ENCODE measurements around the gene RPS2. TPM values are rescaled to one million over a fixed set of nuclear protein-coding genes. Genes with fewer than 3 reads are reported as not detected.
"Not testable (repeated sequence)": the region's sequence is repeated elsewhere in the genome, so short reads cannot be mapped to it uniquely, and the experiment has no call there.

RPS2 gene
- total RNA-seq, 1 donor from 2014 or later = 2,011 TPM

GRCh38 chr16:1965396-1966001, 873 bp upstream of the RPS2 start:
- no peak for DNase-seq (ENCODE audit: low read depth in 2 of 2)

GRCh38 chr16:1963806-1964505, 670 bp downstream of the RPS2 start:
- peak; percentile 47 to 68 for DNase-seq (ENCODE audit: low read depth in 2 of 2)

- not testable (repeated sequence) for DNase-seq (ENCODE audit: low read depth in 2 of 2)
Observed at GRCh38 chr16:1962161-1963153, 2.2 kb downstream of the RPS2 start.

DNA sequence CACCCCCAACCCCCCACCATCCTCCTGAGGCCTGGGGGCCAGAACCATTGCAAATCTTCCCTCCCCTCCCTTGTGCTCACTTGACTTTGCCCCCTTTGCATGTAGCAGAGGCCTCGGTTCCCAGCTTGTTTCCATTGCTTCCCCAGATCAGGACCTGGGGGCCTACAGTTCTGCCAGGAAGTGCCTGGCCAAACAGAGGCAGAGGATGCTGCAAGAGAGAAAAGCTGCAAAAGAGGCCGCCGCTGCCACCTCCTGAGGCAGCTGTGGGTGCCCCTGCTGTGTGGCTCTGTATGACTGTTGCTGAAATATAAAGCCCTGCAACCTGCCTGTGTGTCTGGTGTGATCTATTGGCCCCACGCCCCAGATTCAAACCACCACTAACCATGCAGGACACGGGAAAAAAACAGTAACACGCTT, 3.0 kb downstream of the RPS2 start:
- no peak for DNase-seq (ENCODE audit: low read depth in 2 of 2)

DNA sequence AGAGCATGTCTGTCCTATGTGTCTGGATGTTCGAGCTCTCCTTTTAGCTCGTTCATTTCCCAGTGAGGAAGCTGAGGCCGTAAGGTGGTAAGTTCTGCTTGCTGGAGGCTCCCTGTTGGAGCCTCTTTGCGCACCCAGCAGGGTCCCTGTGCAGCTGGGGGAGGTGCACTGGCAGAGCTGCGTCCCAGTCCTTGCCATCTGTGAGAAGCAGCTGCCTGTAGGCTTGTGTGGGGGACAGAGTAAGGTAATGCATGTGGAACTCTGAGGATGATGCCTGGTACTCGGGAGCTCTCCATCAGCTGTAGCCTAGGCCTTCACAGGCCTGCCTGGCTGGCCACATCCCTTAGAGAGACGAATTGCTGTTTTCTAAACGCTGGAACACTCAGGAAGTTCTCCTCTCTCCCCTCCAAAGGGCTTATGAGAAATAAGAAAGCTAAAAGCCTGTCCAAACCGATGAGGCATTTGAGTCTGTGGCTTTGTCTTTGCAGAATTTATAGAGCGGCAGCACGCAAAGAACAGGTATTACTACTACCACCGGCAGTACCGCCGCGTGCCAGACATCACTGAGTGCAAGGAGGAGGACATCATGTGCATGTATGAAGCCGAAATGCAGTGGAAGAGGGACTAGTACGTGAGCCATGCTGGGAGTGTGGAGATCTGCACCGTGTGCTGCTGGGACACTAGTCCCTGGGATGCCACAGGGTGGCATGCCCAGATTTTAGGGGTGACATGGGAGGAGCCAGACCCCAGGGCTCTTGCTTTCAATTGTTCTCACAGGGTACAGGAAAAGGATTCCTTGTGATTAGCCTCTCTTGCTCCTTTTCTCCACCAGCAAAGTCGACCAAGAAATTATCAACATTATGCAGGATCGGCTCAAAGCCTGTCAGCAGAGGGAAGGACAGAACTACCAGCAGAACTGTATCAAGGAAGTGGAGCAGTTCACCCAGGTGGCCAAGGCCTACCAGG, 3.7 kb downstream of the RPS2 start:
- peak in 1 of 2 donors; percentile 26 for DNase-seq (ENCODE audit: low read depth in 2 of 2)

DNA sequence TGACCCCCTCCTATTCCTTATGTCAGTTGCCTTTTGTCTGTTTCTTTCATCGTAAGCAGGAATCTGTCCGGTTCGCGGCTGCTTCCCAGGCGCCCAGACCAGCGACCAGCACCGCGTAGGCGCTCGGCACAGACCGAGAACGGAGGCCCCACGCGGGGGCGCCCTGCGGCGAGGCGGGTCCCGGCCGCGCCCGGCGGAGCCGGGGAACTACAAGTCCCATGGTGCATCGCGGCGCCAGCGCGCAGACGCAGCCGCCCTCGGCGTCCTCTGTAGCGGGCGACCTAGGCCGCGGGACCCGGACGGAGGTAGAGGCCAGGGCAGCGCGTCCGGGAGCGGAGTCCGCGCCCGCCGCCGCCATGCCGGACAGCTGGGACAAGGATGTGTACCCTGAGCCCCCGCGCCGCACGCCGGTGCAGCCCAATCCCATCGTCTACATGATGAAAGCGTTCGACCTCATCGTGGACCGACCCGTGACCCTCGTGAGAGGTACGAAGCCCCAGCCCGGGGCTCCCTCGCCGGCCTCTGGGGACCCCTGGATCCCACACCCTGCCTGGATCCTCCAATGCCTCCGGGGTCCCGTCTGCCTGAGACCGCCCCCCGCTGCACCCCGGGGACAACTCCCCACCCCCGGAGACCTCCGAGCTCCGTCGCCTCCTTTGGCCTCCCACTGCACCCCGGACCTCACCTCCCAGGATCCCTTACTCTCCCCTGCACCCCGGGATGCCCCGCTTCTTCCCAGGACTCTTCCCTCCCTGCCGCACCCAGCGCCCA, 5.2 kb downstream of the RPS2 start, which contains the start of gene NDUFB10:
Gene NDUFB10 (plus strand): TSS at position 270 of the 771 bp plus-strand sequence. CDS start 87 bp downstream, at position 357.
- DNase-seq (ENCODE audit: low read depth in 2 of 2) = peak; percentile 92 to 94

DNA sequence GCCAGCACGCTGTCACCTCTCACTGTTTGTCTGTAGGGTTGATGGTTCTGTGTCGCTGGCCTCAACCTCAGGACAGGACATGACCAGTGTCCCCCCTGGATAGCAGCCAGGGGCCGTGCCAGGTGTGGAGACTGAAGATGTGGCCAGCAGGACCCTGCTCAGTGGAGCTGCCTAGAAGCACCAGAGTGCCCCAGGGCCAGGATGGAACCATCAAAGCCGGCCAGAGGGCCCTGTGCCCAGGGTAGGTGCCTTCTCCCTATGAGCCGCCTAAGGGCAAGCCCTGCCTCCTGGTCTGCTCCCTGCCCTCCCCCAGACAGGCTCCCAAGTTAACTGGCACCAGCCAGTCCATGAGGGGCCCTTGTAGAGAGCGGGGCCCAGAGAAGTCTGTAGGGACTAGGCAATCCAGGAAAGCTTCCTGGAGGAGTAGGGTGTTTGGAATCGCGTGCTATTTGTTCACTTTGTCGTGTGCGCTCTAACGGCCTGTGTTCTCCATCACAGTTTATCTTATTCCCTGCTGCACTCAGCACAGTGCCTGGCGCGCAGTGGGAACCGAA, 5.8 kb downstream of the RPS2 start:
- DNase-seq (ENCODE audit: low read depth in 2 of 2) = no peak

- not testable (repeated sequence) for DNase-seq (ENCODE audit: low read depth in 2 of 2)
Observed at GRCh38 chr16:1958143-1958491, 6.5 kb downstream of the RPS2 start.

GRCh38 chr16:1957434-1958142, 7.0 kb downstream of the RPS2 start:
- DNase-seq (ENCODE audit: low read depth in 2 of 2) = not testable (repeated sequence)

GRCh38 chr16:1953734-1954133, 10.9 kb downstream of the RPS2 start:
- no peak for DNase-seq (ENCODE audit: low read depth in 2 of 2)

DNA sequence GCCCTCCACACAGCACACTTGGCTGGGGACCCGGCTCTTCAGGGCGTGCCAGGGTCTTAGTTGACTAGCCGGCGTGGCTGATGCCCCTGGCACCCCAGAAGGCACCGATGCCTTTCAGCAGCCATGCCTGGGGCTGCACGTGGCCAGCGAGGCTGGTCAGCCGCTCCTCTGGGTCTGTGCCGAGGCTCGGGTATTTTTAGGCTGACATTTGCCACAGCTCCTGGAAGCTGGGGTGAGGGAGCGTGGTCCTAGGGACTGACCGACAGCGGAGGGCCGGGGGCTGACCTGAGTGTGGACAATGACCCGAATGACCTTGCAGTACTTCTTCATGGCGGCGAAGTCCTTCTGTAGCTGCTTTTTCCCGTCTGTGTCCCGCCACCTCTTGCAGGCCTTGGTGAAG, 14.1 kb downstream of the RPS2 start:
- no peak for DNase-seq (ENCODE audit: low read depth in 2 of 2)

DNA sequence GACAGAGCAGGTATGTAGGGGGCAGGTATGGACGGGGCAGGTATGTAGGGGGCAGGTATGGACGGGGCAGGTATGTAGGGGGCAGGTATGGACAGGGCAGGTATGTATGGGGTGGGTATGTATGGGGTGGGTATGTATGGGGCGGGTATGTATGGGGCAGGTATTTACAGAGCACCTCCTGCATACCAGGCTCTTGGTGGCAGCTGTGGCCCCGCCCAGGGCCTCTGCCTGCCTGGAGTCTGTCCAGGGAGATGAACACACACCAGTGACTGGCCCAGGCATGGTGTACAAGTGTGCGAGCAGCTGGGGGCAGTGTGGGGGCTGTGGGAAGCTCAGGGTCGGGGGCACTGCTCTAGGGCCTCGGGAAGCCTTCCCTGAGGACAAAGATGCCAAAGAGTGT, 14.6 kb downstream of the RPS2 start:
- no peak for DNase-seq (ENCODE audit: low read depth in 2 of 2)

DNA sequence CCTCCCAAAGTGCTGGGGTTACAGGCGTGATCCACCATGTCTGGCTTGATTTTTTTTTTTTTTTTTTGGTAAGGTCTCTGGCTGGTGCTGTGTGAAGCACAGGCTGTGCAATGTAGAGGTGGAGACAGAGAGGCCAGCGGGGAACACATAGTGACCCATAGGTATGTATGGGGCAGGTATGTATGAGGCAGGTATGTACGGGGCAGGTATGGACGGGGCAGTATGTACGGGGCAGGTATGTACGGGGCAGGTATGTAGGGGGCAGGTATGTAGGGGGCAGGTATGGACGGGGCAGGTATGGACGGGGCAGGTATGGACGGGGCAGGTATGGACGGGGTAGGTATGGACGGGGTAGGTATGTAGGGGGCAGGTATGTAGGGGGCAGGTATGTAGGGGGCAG, 15.1 kb downstream of the RPS2 start:
- no peak for DNase-seq (ENCODE audit: low read depth in 2 of 2)

DNA sequence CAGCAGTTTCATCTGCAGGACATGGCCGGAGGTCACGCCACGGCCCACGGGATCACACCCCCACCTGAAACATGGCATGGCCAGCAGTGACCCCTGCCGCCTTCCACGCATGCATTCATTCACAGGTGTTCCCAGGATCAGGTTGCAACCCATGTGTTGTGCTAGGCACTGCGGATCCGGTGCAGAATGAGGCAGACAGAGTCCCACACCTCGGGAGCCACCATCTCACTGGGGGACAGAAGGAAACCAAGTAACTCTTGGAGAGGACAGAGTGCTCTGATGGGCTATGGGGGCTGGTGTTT, 17.3 kb downstream of the RPS2 start:
- DNase-seq (ENCODE audit: low read depth in 2 of 2) = no peak

GRCh38 chr16:1946495-1947368, 17.9 kb downstream of the RPS2 start:
- peak in 1 of 2 donors; percentile 45 for DNase-seq (ENCODE audit: low read depth in 2 of 2)

GRCh38 chr16:1945559-1946391, 18.9 kb downstream of the RPS2 start:
- no peak for DNase-seq (ENCODE audit: low read depth in 2 of 2)

GRCh38 chr16:1944612-1945199, 19.9 kb downstream of the RPS2 start:
- no peak for DNase-seq (ENCODE audit: low read depth in 2 of 2)
